K562 (cell line): ENCODE data around the gene ACOT4.

Experiments used
- CHD1 ChIP-seq: fragments of 200-600 bp; sonication (generic); IDR thresholded peaks from one replicate; pipeline ENCODE4 v1.6.1; 2012; ENCODE audit warnings: mild to moderate bottlenecking, moderate library complexity, low read length, inconsistent platforms
- EZH2 ChIP-seq: IDR thresholded peaks from 2 replicates; pipeline ENCODE4 v1.6.1; 2012; ENCODE audit warnings: low read depth, mild to moderate bottlenecking, inconsistent platforms, low read length, borderline replicate concordance
- PCBP2 ChIP-seq: fragments of 200-400 bp; formaldehyde crosslinking; IDR thresholded peaks from 2 replicates; pipeline ENCODE4 v1.6.1; 2018; ENCODE audit warnings: low read length, low read depth, mild to moderate bottlenecking, moderate library complexity; ENCODE audit not compliant: poor library complexity, severe bottlenecking
- POLR2A ChIP-seq: fragments of 450-650 bp; conservative IDR thresholded peaks from 2 replicates; pipeline ENCODE4 v1.6.1; 2016
- RFX5 ChIP-seq: IDR thresholded peaks from 2 replicates; pipeline ENCODE4 v1.6.1; 2011; ENCODE audit warnings: low read depth, mild to moderate bottlenecking, improper control_type of control experiment, low read length
- TF ChIP-seq, protein P1 (sequence below), 2 experiments: fragments of 450-650 bp; IDR thresholded peaks; 2 replicates each; pipeline ENCODE4 v1.6.1; 2018; ENCODE audit warnings: mild to moderate bottlenecking in 2 of 2, low read depth in 1 of 2; ENCODE audit not compliant: partially characterized antibody in 2 of 2
- TF ChIP-seq, protein P2 (sequence below), 3 experiments: IDR thresholded peaks in 2 of 3; conservative IDR thresholded peaks in 1 of 3; 2 replicates each; pipeline ENCODE4 v1.5.1; 2011 to 2012; ENCODE audit warnings: low read length in 3 of 3, mild to moderate bottlenecking in 3 of 3, control low read depth in 2 of 3, improper control_type of control experiment in 1 of 3, inconsistent platforms in 1 of 3, low read depth in 1 of 3, mixed read lengths in 1 of 3, moderate library complexity in 1 of 3; ENCODE audit not compliant: insufficient read depth in 2 of 3
- TF ChIP-seq, protein P3 (sequence below), 2 experiments: fragments of 450-650 bp; formaldehyde crosslinking in 1 of 2; IDR thresholded peaks; 2 replicates each; pipeline versions ENCODE4 v1.4.0 to v1.6.1; 2014 to 2020; ENCODE audit warnings: mild to moderate bottlenecking in 2 of 2, borderline replicate concordance in 1 of 2, low read depth in 1 of 2

DNA sequence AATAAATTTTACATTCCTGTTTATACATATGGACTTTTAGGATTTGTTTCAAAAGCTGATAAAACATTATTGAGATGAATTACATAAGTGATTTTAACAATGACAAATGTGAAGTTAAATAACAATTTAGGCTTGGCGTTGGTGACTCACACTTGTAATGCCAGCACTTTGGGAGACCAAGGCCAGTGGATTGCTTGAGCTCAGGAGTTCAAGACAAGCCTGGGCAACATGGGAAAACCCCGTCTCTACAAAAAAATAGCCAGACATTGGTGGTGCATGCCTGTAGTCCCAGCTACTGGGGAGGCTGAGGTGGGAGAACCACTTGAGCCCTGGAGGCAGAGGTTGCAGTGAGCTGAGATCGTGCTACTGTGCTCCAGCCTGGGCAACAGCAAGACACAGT lies 15.3 kb upstream of the ACOT4 start:
- TF ChIP-seq RFX5 (no peak), POLR2A (no peak), PCBP2 (no peak), CHD1 (no peak), EZH2 (no peak)
- TF ChIP-seq, protein P1, sequence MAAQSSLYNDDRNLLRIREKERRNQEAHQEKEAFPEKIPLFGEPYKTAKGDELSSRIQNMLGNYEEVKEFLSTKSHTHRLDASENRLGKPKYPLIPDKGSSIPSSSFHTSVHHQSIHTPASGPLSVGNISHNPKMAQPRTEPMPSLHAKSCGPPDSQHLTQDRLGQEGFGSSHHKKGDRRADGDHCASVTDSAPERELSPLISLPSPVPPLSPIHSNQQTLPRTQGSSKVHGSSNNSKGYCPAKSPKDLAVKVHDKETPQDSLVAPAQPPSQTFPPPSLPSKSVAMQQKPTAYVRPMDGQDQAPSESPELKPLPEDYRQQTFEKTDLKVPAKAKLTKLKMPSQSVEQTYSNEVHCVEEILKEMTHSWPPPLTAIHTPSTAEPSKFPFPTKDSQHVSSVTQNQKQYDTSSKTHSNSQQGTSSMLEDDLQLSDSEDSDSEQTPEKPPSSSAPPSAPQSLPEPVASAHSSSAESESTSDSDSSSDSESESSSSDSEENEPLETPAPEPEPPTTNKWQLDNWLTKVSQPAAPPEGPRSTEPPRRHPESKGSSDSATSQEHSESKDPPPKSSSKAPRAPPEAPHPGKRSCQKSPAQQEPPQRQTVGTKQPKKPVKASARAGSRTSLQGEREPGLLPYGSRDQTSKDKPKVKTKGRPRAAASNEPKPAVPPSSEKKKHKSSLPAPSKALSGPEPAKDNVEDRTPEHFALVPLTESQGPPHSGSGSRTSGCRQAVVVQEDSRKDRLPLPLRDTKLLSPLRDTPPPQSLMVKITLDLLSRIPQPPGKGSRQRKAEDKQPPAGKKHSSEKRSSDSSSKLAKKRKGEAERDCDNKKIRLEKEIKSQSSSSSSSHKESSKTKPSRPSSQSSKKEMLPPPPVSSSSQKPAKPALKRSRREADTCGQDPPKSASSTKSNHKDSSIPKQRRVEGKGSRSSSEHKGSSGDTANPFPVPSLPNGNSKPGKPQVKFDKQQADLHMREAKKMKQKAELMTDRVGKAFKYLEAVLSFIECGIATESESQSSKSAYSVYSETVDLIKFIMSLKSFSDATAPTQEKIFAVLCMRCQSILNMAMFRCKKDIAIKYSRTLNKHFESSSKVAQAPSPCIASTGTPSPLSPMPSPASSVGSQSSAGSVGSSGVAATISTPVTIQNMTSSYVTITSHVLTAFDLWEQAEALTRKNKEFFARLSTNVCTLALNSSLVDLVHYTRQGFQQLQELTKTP (IDR thresholded peaks at IDR 0.05; ENCODE audit: low read depth in 1 of 2, partially characterized antibody in 2 of 2): no peak
- TF ChIP-seq, protein P2, sequence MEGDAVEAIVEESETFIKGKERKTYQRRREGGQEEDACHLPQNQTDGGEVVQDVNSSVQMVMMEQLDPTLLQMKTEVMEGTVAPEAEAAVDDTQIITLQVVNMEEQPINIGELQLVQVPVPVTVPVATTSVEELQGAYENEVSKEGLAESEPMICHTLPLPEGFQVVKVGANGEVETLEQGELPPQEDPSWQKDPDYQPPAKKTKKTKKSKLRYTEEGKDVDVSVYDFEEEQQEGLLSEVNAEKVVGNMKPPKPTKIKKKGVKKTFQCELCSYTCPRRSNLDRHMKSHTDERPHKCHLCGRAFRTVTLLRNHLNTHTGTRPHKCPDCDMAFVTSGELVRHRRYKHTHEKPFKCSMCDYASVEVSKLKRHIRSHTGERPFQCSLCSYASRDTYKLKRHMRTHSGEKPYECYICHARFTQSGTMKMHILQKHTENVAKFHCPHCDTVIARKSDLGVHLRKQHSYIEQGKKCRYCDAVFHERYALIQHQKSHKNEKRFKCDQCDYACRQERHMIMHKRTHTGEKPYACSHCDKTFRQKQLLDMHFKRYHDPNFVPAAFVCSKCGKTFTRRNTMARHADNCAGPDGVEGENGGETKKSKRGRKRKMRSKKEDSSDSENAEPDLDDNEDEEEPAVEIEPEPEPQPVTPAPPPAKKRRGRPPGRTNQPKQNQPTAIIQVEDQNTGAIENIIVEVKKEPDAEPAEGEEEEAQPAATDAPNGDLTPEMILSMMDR (IDR thresholded peaks at IDR 0.05 in 2 of 3, conservative IDR thresholded peaks at IDR 0.05 in 1 of 3; ENCODE audit: insufficient read depth in 2 of 3, low read depth in 1 of 3, low read length in 3 of 3): no peak
- TF ChIP-seq, protein P3, sequence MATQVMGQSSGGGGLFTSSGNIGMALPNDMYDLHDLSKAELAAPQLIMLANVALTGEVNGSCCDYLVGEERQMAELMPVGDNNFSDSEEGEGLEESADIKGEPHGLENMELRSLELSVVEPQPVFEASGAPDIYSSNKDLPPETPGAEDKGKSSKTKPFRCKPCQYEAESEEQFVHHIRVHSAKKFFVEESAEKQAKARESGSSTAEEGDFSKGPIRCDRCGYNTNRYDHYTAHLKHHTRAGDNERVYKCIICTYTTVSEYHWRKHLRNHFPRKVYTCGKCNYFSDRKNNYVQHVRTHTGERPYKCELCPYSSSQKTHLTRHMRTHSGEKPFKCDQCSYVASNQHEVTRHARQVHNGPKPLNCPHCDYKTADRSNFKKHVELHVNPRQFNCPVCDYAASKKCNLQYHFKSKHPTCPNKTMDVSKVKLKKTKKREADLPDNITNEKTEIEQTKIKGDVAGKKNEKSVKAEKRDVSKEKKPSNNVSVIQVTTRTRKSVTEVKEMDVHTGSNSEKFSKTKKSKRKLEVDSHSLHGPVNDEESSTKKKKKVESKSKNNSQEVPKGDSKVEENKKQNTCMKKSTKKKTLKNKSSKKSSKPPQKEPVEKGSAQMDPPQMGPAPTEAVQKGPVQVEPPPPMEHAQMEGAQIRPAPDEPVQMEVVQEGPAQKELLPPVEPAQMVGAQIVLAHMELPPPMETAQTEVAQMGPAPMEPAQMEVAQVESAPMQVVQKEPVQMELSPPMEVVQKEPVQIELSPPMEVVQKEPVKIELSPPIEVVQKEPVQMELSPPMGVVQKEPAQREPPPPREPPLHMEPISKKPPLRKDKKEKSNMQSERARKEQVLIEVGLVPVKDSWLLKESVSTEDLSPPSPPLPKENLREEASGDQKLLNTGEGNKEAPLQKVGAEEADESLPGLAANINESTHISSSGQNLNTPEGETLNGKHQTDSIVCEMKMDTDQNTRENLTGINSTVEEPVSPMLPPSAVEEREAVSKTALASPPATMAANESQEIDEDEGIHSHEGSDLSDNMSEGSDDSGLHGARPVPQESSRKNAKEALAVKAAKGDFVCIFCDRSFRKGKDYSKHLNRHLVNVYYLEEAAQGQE (IDR thresholded peaks at IDR 0.05; ENCODE audit: borderline replicate concordance): no peak
- TF ChIP-seq, protein P3 (CRISPR knock-in tag; IDR thresholded peaks at IDR 0.05; ENCODE audit: low read depth): no peak
